ENCODE data around the gene SSNA1. TPM values are rescaled to one million over a fixed set of nuclear protein-coding genes. Genes with fewer than 3 reads are reported as not detected.

SSNA1 gene
- total RNA-seq, 1 donor from 2014 or later: 97.9 TPM

GRCh38 chr9:137179761-137180160 is 8.7 kb upstream of the SSNA1 start:
- TF ChIP-seq CTCF (IDR thresholded peaks at IDR 0.05; ENCODE audit: insufficient read depth, low read length, severe bottlenecking): no peak

GRCh38 chr9:137180491-137180890 is 8.0 kb upstream of the SSNA1 start:
- Histone ChIP-seq H3K27me3 (ENCODE audit: control insufficient read depth, insufficient read depth, low read length) (no peaks in the 10 kb centered on the region), H3K36me3 (ENCODE audit: control insufficient read depth, insufficient read depth, low read length) (peaks cover 31% of the 10 kb centered on the region), H3K4me3 (ENCODE audit: low read depth, low read length) (no peak overlapping the region)
- DNase-seq (ENCODE audit: low read depth) (no peak), FAIRE-seq (no peak)
- TF ChIP-seq CTCF (IDR thresholded peaks at IDR 0.05; ENCODE audit: insufficient read depth, low read length, severe bottlenecking): no peak

More at GRCh38 chr9:137179761-137180160, 8.7 kb upstream of the SSNA1 start:
- FAIRE-seq: no peak
- peaks cover 27% of the 10 kb centered on the region for H3K36me3 ChIP-seq (ENCODE audit: control insufficient read depth, insufficient read depth, low read length)
- no peak overlapping the region for H3K4me3 ChIP-seq (ENCODE audit: low read depth, low read length)
- no peak for DNase-seq (ENCODE audit: low read depth)
- peaks cover 6% of the 10 kb centered on the region for H3K27me3 ChIP-seq (ENCODE audit: control insufficient read depth, insufficient read depth, low read length)

GRCh38 chr9:137181680-137182079 is 6.8 kb upstream of the SSNA1 start:
- H3K4me3 ChIP-seq (ENCODE audit: low read depth, low read length): no peak overlapping the region
- FAIRE-seq: no peak
- H3K27me3 ChIP-seq (ENCODE audit: control insufficient read depth, insufficient read depth, low read length): no peaks in the 10 kb centered on the region
- peaks cover 34% of the 10 kb centered on the region for H3K36me3 ChIP-seq (ENCODE audit: control insufficient read depth, insufficient read depth, low read length)
- TF ChIP-seq CTCF (IDR thresholded peaks at IDR 0.05; ENCODE audit: insufficient read depth, low read length, severe bottlenecking): no peak
- DNase-seq (ENCODE audit: low read depth): no peak

- Histone ChIP-seq H3K27me3 (ENCODE audit: control insufficient read depth, insufficient read depth, low read length) (no peaks in the 10 kb centered on the region), H3K4me3 (ENCODE audit: low read depth, low read length) (no peak overlapping the region), H3K36me3 (ENCODE audit: control insufficient read depth, insufficient read depth, low read length) (peaks cover 38% of the 10 kb centered on the region)
- FAIRE-seq (no peak), DNase-seq (ENCODE audit: low read depth) (no peak)
- TF ChIP-seq CTCF (IDR thresholded peaks at IDR 0.05; ENCODE audit: insufficient read depth, low read length, severe bottlenecking): no peak
Measured at GRCh38 chr9:137182836-137183235, 5.6 kb upstream of the SSNA1 start.

- no peak for TF ChIP-seq CTCF (IDR thresholded peaks at IDR 0.05; ENCODE audit: insufficient read depth, low read length, severe bottlenecking)
- Histone ChIP-seq H3K4me3 (ENCODE audit: low read depth, low read length) (no peak overlapping the region), H3K36me3 (ENCODE audit: control insufficient read depth, insufficient read depth, low read length) (peaks cover 38% of the 10 kb centered on the region), H3K27me3 (ENCODE audit: control insufficient read depth, insufficient read depth, low read length) (no peaks in the 10 kb centered on the region)
- no peak for DNase-seq (ENCODE audit: low read depth)
- FAIRE-seq: no peak
Measured at GRCh38 chr9:137183980-137184595, 4.4 kb upstream of the SSNA1 start.
